Measurements from ENCODE around the gene ITPA. TPM values are rescaled to one million over a fixed set of nuclear protein-coding genes. Genes with fewer than 3 reads are reported as not detected.

Gene ITPA
- total RNA-seq, 4 donors from 2014 or later: 39.4 to 62.4 (median 50.5) TPM

DNA sequence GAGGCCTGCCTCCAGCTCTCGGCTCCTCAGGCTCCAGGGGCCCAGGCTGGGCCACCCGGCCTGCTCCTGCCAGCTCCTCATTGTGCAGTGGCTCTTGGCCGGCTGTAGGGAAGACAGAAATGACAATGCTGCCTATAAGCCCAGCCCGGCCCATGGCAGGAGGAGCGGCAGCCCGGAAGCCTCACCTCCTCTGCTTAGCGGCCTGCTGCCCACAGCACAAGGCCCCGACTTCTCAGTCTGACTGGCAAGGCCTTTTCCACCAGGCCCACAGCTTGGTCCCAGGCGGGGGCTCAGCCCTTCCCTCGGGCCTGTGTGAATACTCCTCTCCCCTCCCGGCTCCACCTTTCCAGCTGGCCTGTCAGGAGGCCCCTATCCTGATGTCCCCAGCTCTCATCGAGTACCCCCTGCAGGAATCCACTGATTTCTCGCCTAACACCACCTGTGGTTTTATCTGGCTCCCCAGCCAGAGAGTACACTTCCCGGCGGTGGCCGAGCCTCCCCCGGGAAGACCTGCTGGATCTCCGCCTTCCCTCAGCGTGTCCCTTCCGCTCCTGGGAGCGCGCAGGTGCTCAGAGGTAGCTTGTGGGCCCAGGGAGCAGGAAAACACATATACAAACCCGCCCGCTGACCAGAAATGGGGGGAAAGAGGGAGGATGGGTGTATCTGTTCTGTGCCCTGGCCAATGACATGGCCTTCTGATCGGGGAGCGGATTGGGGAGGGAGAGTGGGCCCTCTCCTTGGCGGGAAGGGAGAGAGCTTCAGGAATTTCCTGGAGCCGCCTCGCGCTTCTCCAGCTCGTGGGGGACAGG, 5.8 kb upstream of the ITPA start:
- TF ChIP-seq, protein P1, sequence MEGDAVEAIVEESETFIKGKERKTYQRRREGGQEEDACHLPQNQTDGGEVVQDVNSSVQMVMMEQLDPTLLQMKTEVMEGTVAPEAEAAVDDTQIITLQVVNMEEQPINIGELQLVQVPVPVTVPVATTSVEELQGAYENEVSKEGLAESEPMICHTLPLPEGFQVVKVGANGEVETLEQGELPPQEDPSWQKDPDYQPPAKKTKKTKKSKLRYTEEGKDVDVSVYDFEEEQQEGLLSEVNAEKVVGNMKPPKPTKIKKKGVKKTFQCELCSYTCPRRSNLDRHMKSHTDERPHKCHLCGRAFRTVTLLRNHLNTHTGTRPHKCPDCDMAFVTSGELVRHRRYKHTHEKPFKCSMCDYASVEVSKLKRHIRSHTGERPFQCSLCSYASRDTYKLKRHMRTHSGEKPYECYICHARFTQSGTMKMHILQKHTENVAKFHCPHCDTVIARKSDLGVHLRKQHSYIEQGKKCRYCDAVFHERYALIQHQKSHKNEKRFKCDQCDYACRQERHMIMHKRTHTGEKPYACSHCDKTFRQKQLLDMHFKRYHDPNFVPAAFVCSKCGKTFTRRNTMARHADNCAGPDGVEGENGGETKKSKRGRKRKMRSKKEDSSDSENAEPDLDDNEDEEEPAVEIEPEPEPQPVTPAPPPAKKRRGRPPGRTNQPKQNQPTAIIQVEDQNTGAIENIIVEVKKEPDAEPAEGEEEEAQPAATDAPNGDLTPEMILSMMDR (IDR thresholded peaks at IDR 0.05): no peak
- TF ChIP-seq POLR2A (IDR thresholded peaks at IDR 0.05): no peak
- TF ChIP-seq EP300 (IDR thresholded peaks at IDR 0.05): no peak
- H3K36me3 ChIP-seq: peaks cover 0 to 46% (median 11%) of the 10 kb centered on the region in 3 donors
- no peak for DNase-seq (ENCODE audit: low spot score in 2 of 2)
- peak overlapping the region; percentile 72 to 94 (median 87) for H3K27ac ChIP-seq
- no peaks in the 10 kb centered on the region for H3K9me3 ChIP-seq
- H3K4me3 ChIP-seq: peak overlapping the region; percentile 64 to 89 (median 73)
- peaks cover 0 to 19% (median 8%) of the 10 kb centered on the region in 4 donors for H3K4me1 ChIP-seq
- no peaks in the 10 kb centered on the region for H3K27me3 ChIP-seq
- WGBS, 2 donors: 5 to 6% methylated on average over 25 to 29 of the region's 31 CpGs

DNA sequence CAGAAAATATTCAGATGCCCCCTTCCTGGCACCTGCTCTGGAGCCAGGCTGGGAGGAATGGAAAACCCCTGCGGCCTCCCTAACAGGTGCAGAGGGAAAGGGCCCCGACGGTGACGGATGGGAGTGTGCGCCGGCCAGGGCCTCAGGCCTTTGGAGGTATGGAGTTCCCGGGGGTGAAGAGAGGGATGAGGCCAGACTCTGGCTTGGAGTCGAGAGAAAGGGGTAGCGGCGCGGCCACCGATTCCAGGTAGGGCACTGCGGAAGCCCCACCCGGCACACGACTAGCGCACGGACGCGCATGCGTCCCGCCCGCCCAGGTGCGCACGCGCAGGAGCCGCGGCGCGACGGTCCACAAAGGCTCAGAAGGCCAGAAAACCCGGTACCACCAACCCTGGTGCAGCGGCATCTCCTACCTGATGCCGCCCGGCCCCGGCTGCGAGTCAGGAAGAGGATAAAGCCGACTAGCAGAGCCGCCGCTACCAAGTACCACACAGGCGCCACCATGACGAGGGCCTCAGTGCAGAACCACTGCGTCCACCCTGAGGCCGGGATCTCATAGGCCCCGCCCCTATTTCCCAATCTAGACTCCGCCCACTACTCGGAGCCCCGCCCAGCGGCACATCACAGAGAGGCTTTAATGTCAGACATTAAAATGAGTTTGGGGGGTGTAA, 5.0 kb upstream of the ITPA start, which contains the start of gene DDRGK1:
Gene DDRGK1 (minus strand): TSS at position 559 of the 671 bp plus-strand sequence. CDS start 55 bp downstream, at position 504.
- peaks cover 0 to 38% (median 11%) of the 10 kb centered on the region in 3 donors for H3K36me3 ChIP-seq
- TF ChIP-seq, protein P1 (IDR thresholded peaks at IDR 0.05): no peak
- TF ChIP-seq EP300 (IDR thresholded peaks at IDR 0.05) (peak; percentile 90 to 94), POLR2A (IDR thresholded peaks at IDR 0.05) (peak; percentile 57 to 85)
- peak within 1 kb of the TSS; percentile 72 to 94 (median 87) for H3K27ac ChIP-seq
- H3K4me1 ChIP-seq: peaks cover 0 to 21% (median 9%) of the 10 kb centered on the region in 4 donors
- no peaks in the 10 kb centered on the region for H3K27me3 ChIP-seq
- no peaks in the 10 kb centered on the region for H3K9me3 ChIP-seq
- WGBS, 2 donors: 0 to 1% methylated on average over 24 to 45 of the region's 48 CpGs
- peak within 1 kb of the TSS; percentile 64 to 89 (median 73) for H3K4me3 ChIP-seq
- peak; percentile 88 to 97 for DNase-seq (ENCODE audit: low spot score in 2 of 2)

DNA sequence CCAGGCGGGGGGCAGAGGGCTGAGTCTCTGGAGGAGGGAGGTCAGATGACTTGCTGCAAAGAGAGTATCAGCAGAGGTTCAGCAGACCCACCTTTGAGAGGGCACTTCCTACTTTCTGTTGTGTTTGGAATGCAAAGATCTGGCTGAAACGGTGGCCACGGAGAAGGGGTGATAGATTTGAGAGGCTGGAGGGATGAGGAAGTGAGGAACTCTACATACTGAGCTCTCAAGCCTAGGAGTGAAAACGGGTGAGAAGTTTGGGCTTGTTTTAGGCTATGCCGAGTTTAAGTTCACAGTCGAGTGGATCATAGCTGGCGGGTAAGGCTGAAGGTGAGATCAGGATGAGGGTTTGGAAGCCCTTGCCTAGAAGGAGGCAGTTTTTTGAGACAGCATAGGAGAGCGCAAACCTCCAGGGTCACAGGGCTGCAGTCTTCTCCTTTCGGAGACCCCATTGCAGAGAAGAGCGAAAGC, 477 bp upstream of the ITPA start:
- WGBS, 2 donors: 3% methylated on average over 10 of the region's 10 CpGs
- H3K36me3 ChIP-seq: peaks cover 0 to 7% (median 0%) of the 10 kb centered on the region in 3 donors
- peak in 1 of 2 donors; percentile 8 for DNase-seq (ENCODE audit: low spot score in 2 of 2)
- H3K4me3 ChIP-seq: peak overlapping the region; percentile 55 to 94 (median 70)
- H3K9me3 ChIP-seq: no peaks in the 10 kb centered on the region
- peaks cover 0 to 19% (median 11%) of the 10 kb centered on the region in 4 donors for H3K4me1 ChIP-seq
- H3K27ac ChIP-seq: peak overlapping the region; percentile 32 to 87 (median 82)
- no peaks in the 10 kb centered on the region for H3K27me3 ChIP-seq
- TF ChIP-seq, protein P1 (IDR thresholded peaks at IDR 0.05): no peak
- TF ChIP-seq POLR2A (IDR thresholded peaks at IDR 0.05) (no peak), EP300 (IDR thresholded peaks at IDR 0.05) (no peak)

DNA sequence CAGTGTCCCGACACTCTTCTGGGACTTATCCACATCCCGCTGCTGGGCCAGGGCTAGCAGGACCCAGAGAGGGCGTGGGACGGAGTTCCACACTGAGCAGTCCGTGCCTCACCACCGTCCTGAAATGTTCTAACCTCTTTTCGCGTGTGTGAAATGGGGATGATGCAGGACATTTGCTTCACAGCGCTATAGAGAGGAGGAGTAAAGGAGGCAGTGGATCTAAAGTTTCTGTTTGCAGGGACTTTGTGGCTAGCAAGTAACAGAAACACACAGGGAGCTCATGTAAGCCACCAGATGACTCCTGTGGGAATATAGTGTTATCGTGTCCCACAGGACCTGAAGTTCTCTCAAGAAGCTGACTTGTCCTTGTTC, 634 bp downstream of the ITPA start:
- Histone ChIP-seq H3K27ac (peak overlapping the region; percentile 32 to 87 (median 82)), H3K4me3 (peak overlapping the region; percentile 55 to 94 (median 70)), H3K27me3 (no peaks in the 10 kb centered on the region), H3K9me3 (no peaks in the 10 kb centered on the region), H3K4me1 (peaks cover 0 to 19% (median 11%) of the 10 kb centered on the region in 4 donors), H3K36me3 (peaks cover 0 to 18% (median 0%) of the 10 kb centered on the region in 3 donors)
- TF ChIP-seq, protein P1 (IDR thresholded peaks at IDR 0.05): no peak
- TF ChIP-seq POLR2A (IDR thresholded peaks at IDR 0.05) (no peak), EP300 (IDR thresholded peaks at IDR 0.05) (no peak)
- DNase-seq (ENCODE audit: low spot score in 2 of 2): no peak
- 2 to 5% methylated on average over 10 of the region's 10 CpGs for WGBS, 2 donors
